IMR-90 (cell line): ENCODE measurements around the gene CYS1. TPM values are rescaled to one million over a fixed set of nuclear protein-coding genes. Genes with fewer than 3 reads are reported as not detected.

ENCODE experiments used
- ATAC-seq: fragments of 200-7000 bp; cut with Tn5 transposase; 2 replicates; pipeline ENCODE4 v1.9.1; 2020; ENCODE audit warnings: low read depth, mild to moderate bottlenecking, moderate library complexity
- BruUV-seq: library from RNA; stranded (reverse); fragments of 400-500 nt; replicated peaks from 2 replicates; lab custom pipeline; 2021; lab: Mats Ljungman, UMichigan
- CTCF ChIA-PET: fragments of 300-600 bp; formaldehyde crosslinking; extraction: SDS; loops from one replicate; lab custom pipeline; 2021; ENCODE audit warnings: antibody characterized with exemption; lab: Yijun Ruan, JAX
- POLR2A ChIA-PET: fragments of 300-600 bp; sonication (Branson Sonifier 250); formaldehyde crosslinking; loops from one replicate; lab custom pipeline; 2022; ENCODE audit warnings: antibody characterized with exemption; ENCODE audit not compliant: unreplicated experiment; lab: Charles Lee
- DNase-seq: peaks from one replicate; pipeline ENCODE4 v3.0.0; 2013
- H2AFZ ChIP-seq: replicated peaks from 2 replicates; pipeline ENCODE3; 2013; ENCODE audit warnings: low read length, mild to moderate bottlenecking; ENCODE audit not compliant: poor library complexity
- H2AK5ac ChIP-seq: 2 replicates; pipeline ENCODE4 v1.6.1; 2013; ENCODE audit warnings: low read depth, low read length, inconsistent platforms
- H2AK9ac ChIP-seq: replicated peaks from 2 replicates; pipeline ENCODE3; 2013; ENCODE audit warnings: mild to moderate bottlenecking, low read depth, low read length, moderate library complexity; ENCODE audit not compliant: poor library complexity
- H2BK120ac ChIP-seq: 2 replicates; pipeline ENCODE4 v1.6.1; 2013; ENCODE audit warnings: low read depth, low read length, inconsistent platforms
- H2BK15ac ChIP-seq: 3 replicates; pipeline ENCODE4 v1.6.1; 2013; ENCODE audit warnings: low read depth, low read length, inconsistent platforms
- H2BK20ac ChIP-seq: 2 replicates; pipeline ENCODE4 v1.6.1; 2013; ENCODE audit warnings: low read depth, mild to moderate bottlenecking, inconsistent platforms, low read length, moderate library complexity
- H2BK5ac ChIP-seq: 2 replicates; pipeline ENCODE4 v1.6.1; 2013; ENCODE audit warnings: mild to moderate bottlenecking, low read depth, low read length, inconsistent platforms; ENCODE audit not compliant: poor library complexity, severe bottlenecking
- H3K14ac ChIP-seq: replicated peaks from 2 replicates; pipeline ENCODE4 v1.6.1; 2013; ENCODE audit warnings: low read depth, low read length, inconsistent platforms
- H3K18ac ChIP-seq: 2 replicates; pipeline ENCODE4 v1.6.1; 2013; ENCODE audit warnings: low read depth, low read length, control low read depth
- H3K23ac ChIP-seq: 2 replicates; pipeline ENCODE4 v1.6.1; 2013; ENCODE audit warnings: low read depth, low read length, inconsistent platforms
- H3K27ac ChIP-seq: 2 replicates; pipeline ENCODE4 v1.5.1; 2013; ENCODE audit warnings: mild to moderate bottlenecking, control low read depth, low read length; ENCODE audit not compliant: insufficient read depth
- H3K27me3 ChIP-seq: 2 replicates; pipeline ENCODE4 v1.6.1; 2013; ENCODE audit warnings: low read length; ENCODE audit not compliant: control insufficient read depth, insufficient read depth
- H3K36me3 ChIP-seq: 2 replicates; pipeline ENCODE4 v1.6.1; 2013; ENCODE audit warnings: low read length, mixed read lengths; ENCODE audit not compliant: control insufficient read depth, insufficient read depth
- H3K4ac ChIP-seq: 2 replicates; pipeline ENCODE4 v1.6.1; 2013; ENCODE audit warnings: low read depth, low read length, inconsistent platforms
- H3K4me1 ChIP-seq: 2 replicates; pipeline ENCODE4 v1.6.1; 2013; ENCODE audit warnings: low read length, mixed read lengths; ENCODE audit not compliant: control insufficient read depth, insufficient read depth
- H3K4me2 ChIP-seq: 2 replicates; pipeline ENCODE4 v1.6.1; 2013; ENCODE audit warnings: low read depth, mild to moderate bottlenecking, control low read depth, low read length, moderate library complexity
- H3K4me3 ChIP-seq: 2 replicates; pipeline ENCODE4 v1.5.1; 2013; ENCODE audit warnings: low read depth, mild to moderate bottlenecking, control low read depth, low read length, moderate library complexity; ENCODE audit not compliant: insufficient read depth
- H3K56ac ChIP-seq: 2 replicates; pipeline ENCODE4 v1.6.1; 2013; ENCODE audit warnings: low read length, inconsistent platforms; ENCODE audit not compliant: insufficient read depth; ENCODE audit errors: extremely low read depth
- H3K79me1 ChIP-seq, 2 experiments: 2 replicates each; pipeline ENCODE4 v1.6.1; 2013; ENCODE audit warnings: low read length in 2 of 2, inconsistent platforms in 1 of 2, low read depth in 1 of 2
- H3K9ac ChIP-seq: 2 replicates; pipeline ENCODE4 v1.6.1; 2013; ENCODE audit warnings: low read depth, low read length, control low read depth
- H3K9me1 ChIP-seq: 2 replicates; pipeline ENCODE4 v1.6.1; 2013; ENCODE audit warnings: low read length, inconsistent platforms; ENCODE audit not compliant: insufficient read depth
- H3K9me3 ChIP-seq: 2 replicates; pipeline ENCODE4 v1.6.1; 2013; ENCODE audit warnings: low read length; ENCODE audit not compliant: control insufficient read depth, insufficient read depth
- H4K20me1 ChIP-seq: 2 replicates; pipeline ENCODE4 v1.6.1; 2013; ENCODE audit warnings: low read length, inconsistent platforms; ENCODE audit not compliant: insufficient read depth
- H4K5ac ChIP-seq: 2 replicates; pipeline ENCODE4 v1.6.1; 2013; ENCODE audit warnings: mild to moderate bottlenecking, low read depth, low read length, control low read depth
- H4K8ac ChIP-seq, 2 experiments: 2 replicates each; pipeline ENCODE4 v1.6.1; 2013; ENCODE audit warnings: low read depth in 2 of 2, low read length in 2 of 2, control low read depth in 1 of 2, inconsistent platforms in 1 of 2
- H4K91ac ChIP-seq: 2 replicates; pipeline ENCODE4 v1.6.1; 2013; ENCODE audit warnings: low read depth, low read length, inconsistent platforms; ENCODE audit not compliant: insufficient read depth
- NFE2L2 ChIP-seq: fragments of 150-350 bp; IDR thresholded peaks from 2 replicates; pipeline ENCODE4 v1.6.1; 2016; ENCODE audit warnings: low read depth, mild to moderate bottlenecking, low read length
- WGBS, 2 experiments: methylation state at CpG; one replicate each; pipeline versions ENCODE4 v1.1.5 to v1.1.7; 2013; ENCODE audit warnings: missing lambda C conversion rate in 2 of 2; ENCODE audit not compliant: insufficient read length in 1 of 2; ENCODE audit errors: extremely low coverage in 2 of 2; 5-methylcytosine and 5-hydroxymethylcytosine counted together
- dilution Hi-C: fragments of 300-500 bp; cut with HindIII; formaldehyde crosslinking; loops from one replicate; pipeline ENCODE4 v1.14.3; 2018; ENCODE audit warnings: low sequenced_read_pairs; ENCODE audit not compliant: unreplicated experiment
- in situ Hi-C: fragments of 300-500 bp; cut with MboI; formaldehyde crosslinking; loops from 3 replicates; pipeline ENCODE4 v1.14.3; 2019; ENCODE audit warnings: low sequenced_read_pairs, inconsistent platforms, mixed read lengths
- intact Hi-C: fragments of 100-400 bp; cut with micrococcal nuclease; formaldehyde crosslinking; loops from 2 replicates; pipeline ENCODE4 v1.10.0; 2022
- polyA plus RNA-seq, 3 experiments: library from polyadenylated mRNA; depleted of rRNA; stranded (reverse); fragments of >200 nt; gene quantifications; 2 replicates each; pipeline ENCODE4 v1.2.3, GENCODE V29; 2012; ENCODE audit warnings: low replicate concordance in 1 of 3
- total RNA-seq: library from RNA; depleted of rRNA; stranded (reverse); fragments of >200 nt; gene quantifications from 2 replicates; pipeline ENCODE4 v1.2.3, GENCODE V29; 2012

The CYS1 gene
- total and polyA plus RNA-seq, 2 of the 4 experiments (the other 2 are of a cell fraction), result under 0.01 to 0.12 TPM

- ChIA-PET POLR2A (no interaction called here), CTCF (no interaction called here)
- no peak overlapping the region for H3K18ac ChIP-seq
- peak overlapping the region; percentile 15 for H2AFZ ChIP-seq
- WGBS, 2 experiments, result 93% methylated on average over 5 of the region's 8 CpGs; no CpG with 5 or more reads in 1 of the 2 experiments
- no peaks in the 10 kb centered on the region; the same call in 1 of the 2 replicates for H3K9me1 ChIP-seq
- H2BK5ac ChIP-seq, result no peak overlapping the region
- H3K27me3 ChIP-seq, result peaks cover 1% of the 10 kb centered on the region; the same call in 1 of the 2 replicates
- ATAC-seq (no peak), DNase-seq (no peak)
- H3K4me1 ChIP-seq, result no peaks in the 10 kb centered on the region; the same call in 1 of the 2 replicates
- no TSS peak for BruUV-seq
- no peaks in the 10 kb centered on the region for H3K36me3 ChIP-seq
- no peaks in the 10 kb centered on the region for H3K79me1 ChIP-seq
- no peak overlapping the region for H2BK20ac ChIP-seq
- no peak overlapping the region for H3K9ac ChIP-seq
- no peak overlapping the region for H3K56ac ChIP-seq
- no peak overlapping the region for H2BK15ac ChIP-seq
- H4K8ac ChIP-seq, result no peak overlapping the region
- no peak overlapping the region for H2BK120ac ChIP-seq
- peaks cover 2% of the 10 kb centered on the region; the same call in 1 of the 2 replicates for H3K9me3 ChIP-seq
- no peak overlapping the region for H4K5ac ChIP-seq
- no peak overlapping the region for H3K23ac ChIP-seq
- no peak overlapping the region for H3K4me3 ChIP-seq
- H3K4ac ChIP-seq, result no peak overlapping the region
- no peak overlapping the region for H2AK9ac ChIP-seq
- intact Hi-C loops, result no loop called here
- no peak for TF ChIP-seq NFE2L2
- H3K27ac ChIP-seq, result no peak overlapping the region
- dilution Hi-C loops, result no loop called here
- H2AK5ac ChIP-seq, result no peak overlapping the region
- no peaks in the 10 kb centered on the region for H4K20me1 ChIP-seq
- no peak overlapping the region for H3K4me2 ChIP-seq
- no peak overlapping the region for H4K91ac ChIP-seq
- in situ Hi-C loops, result no loop called here
- H3K14ac ChIP-seq, result no peak overlapping the region
Observed at GRCh38 chr2:10026940-10027569, 53.2 kb downstream of the CYS1 start.
